Stimulated activated CD8-positive, alpha-beta memory T cell treated with anti-CD3 and anti-CD28 coated beads, Interleukin-15, amount 100 ng/mL, for 4 hours (primary cell): ENCODE measurements around the gene AP3S2.

Source experiments
- DNase-seq, 2 donors: peaks; one replicate each; pipeline ENCODE4 v3.0.0-alpha.2; 2020; ENCODE audit warnings: low read depth in 2 of 2

Gene AP3S2

GRCh38 chr15:89814112-89814742 is 79.6 kb downstream of the AP3S2 start:
- DNase-seq = no peak

- DNase-seq = no peak
Measured at GRCh38 chr15:89813381-89814111, 80.2 kb downstream of the AP3S2 start.

GRCh38 chr15:89812847-89813320 is 80.9 kb downstream of the AP3S2 start:
- DNase-seq = no peak

- no peak for DNase-seq
Measured at GRCh38 chr15:89812011-89812846, 81.6 kb downstream of the AP3S2 start.

- DNase-seq = no peak
Measured at GRCh38 chr15:89810837-89811236, 83.0 kb downstream of the AP3S2 start.

GRCh38 chr15:89809787-89810148 is 84.0 kb downstream of the AP3S2 start:
- DNase-seq = no peak

- no peak for DNase-seq
Measured at GRCh38 chr15:89809093-89809786, 84.6 kb downstream of the AP3S2 start.

GRCh38 chr15:89808160-89808870 is 85.5 kb downstream of the AP3S2 start:
- DNase-seq = no peak

GRCh38 chr15:89807689-89808088 is 86.1 kb downstream of the AP3S2 start:
- DNase-seq = no peak

GRCh38 chr15:89806559-89807550 is 86.9 kb downstream of the AP3S2 start:
- no peak for DNase-seq

- no peak for DNase-seq
Measured at GRCh38 chr15:89806210-89806558, 87.6 kb downstream of the AP3S2 start.

- DNase-seq = no peak
Measured at GRCh38 chr15:89805241-89806209, 88.3 kb downstream of the AP3S2 start.

GRCh38 chr15:89803941-89804800 is 89.6 kb downstream of the AP3S2 start:
- no peak for DNase-seq

GRCh38 chr15:89802986-89803824 is 90.6 kb downstream of the AP3S2 start:
- no peak for DNase-seq

GRCh38 chr15:89802231-89802928 is 91.4 kb downstream of the AP3S2 start:
- DNase-seq = no peak

- DNase-seq = no peak
Measured at GRCh38 chr15:89801471-89802195, 92.2 kb downstream of the AP3S2 start.
